Activated CD8-positive, alpha-beta memory T cell treated with anti-CD3 and anti-CD28 coated beads for 36 hours (primary cell): Measurements from ENCODE around the gene RGS19. TPM values are rescaled to one million over a fixed set of nuclear protein-coding genes. Genes with fewer than 3 reads are reported as not detected.

ENCODE experiments used
- CTCF ChIA-PET: fragments of 350-600 bp; sonication (Branson Sonifier 250); formaldehyde crosslinking; loops from one replicate; lab custom pipeline; 2021; ENCODE audit warnings: antibody characterized with exemption; lab: Charles Lee
- POLR2A ChIA-PET: fragments of 350-600 bp; sonication (Branson Sonifier 250); formaldehyde crosslinking; loops from one replicate; lab custom pipeline; 2021; ENCODE audit warnings: antibody characterized with exemption; lab: Charles Lee
- total RNA-seq, 2 experiments: library from RNA; stranded (reverse); gene quantifications; one replicate each; pipeline ENCODE4 v1.2.3, GENCODE V29; 2021

Gene RGS19
- total RNA-seq, 2 experiments from 2014 or later = 37.8 to 42.2 TPM

GRCh38 chr20:64071341-64072332, 7.7 kb downstream of the RGS19 start:
- POLR2A ChIA-PET = no interaction called here
- CTCF ChIA-PET = interaction anchor here (1.7 kb wide), 1 partner anchor 98 kb away, joined by 3 read pairs; no protein-coding TSS in a partner anchor

GRCh38 chr20:64070244-64070993, 8.9 kb downstream of the RGS19 start:
- CTCF ChIA-PET = interaction anchor here (1.0 to 3.1 kb wide), 4 partner anchors 8 to 94 kb away, joined by 3 to 12 read pairs (median 6); partner anchors contain the start of gene RGS19
- POLR2A ChIA-PET = no interaction called here

- CTCF ChIA-PET = interaction anchor here (0.7 to 3.1 kb wide), 5 partner anchors 9 to 93 kb away, joined by 3 to 12 read pairs (median 5); partner anchors contain the start of gene RGS19
- POLR2A ChIA-PET = interaction anchor here (1.3 kb wide), 1 partner anchor 10 kb away, joined by 3 read pairs; the partner anchor contains the start of genes OPRL1 and RGS19
Observed at GRCh38 chr20:64069614-64070243, 9.6 kb downstream of the RGS19 start.

- CTCF ChIA-PET = interaction anchor here (0.7 to 3.1 kb wide), 5 partner anchors 10 to 92 kb away, joined by 3 to 12 read pairs (median 5); partner anchors contain the start of gene RGS19
- POLR2A ChIA-PET = interaction anchor here (1.3 kb wide), 1 partner anchor 10 kb away, joined by 3 read pairs; the partner anchor contains the start of genes OPRL1 and RGS19
Observed at GRCh38 chr20:64069209-64069613, 10.1 kb downstream of the RGS19 start.

- POLR2A ChIA-PET = interaction anchor here (1.3 kb wide), 1 partner anchor 11 kb away, joined by 3 read pairs; the partner anchor contains the start of genes OPRL1 and RGS19
- CTCF ChIA-PET = interaction anchor here (1.4 to 3.1 kb wide), 3 partner anchors 10 to 31 kb away, joined by 5 to 12 read pairs (median 6); partner anchors contain the start of gene RGS19
Observed at GRCh38 chr20:64068386-64069208, 10.7 kb downstream of the RGS19 start.

- ChIA-PET CTCF (interaction anchor here (3.1 kb wide), 1 partner anchor 15 kb away, joined by 12 read pairs; no protein-coding TSS in a partner anchor), POLR2A (no interaction called here)
Observed at GRCh38 chr20:64067733-64068307, 11.5 kb downstream of the RGS19 start.

- ChIA-PET POLR2A (interaction anchor here (1.9 kb wide), 1 partner anchor 10 kb away, joined by 5 read pairs; no protein-coding TSS in a partner anchor), CTCF (interaction anchor here (0.7 to 1.1 kb wide), 3 partner anchors 11 to 53 kb away, joined by 3 to 5 read pairs (median 3); no protein-coding TSS in a partner anchor)
Observed at GRCh38 chr20:64067005-64067632, 12.2 kb downstream of the RGS19 start.

- POLR2A ChIA-PET = interaction anchor here (0.5 to 1.9 kb wide), 2 partner anchors 11 to 460 kb away, joined by 3 to 5 read pairs; no protein-coding TSS in a partner anchor
- CTCF ChIA-PET = interaction anchor here (1.0 to 1.7 kb wide), 2 partner anchors 10 to 86 kb away, joined by 3 to 5 read pairs; no protein-coding TSS in a partner anchor
Observed at GRCh38 chr20:64065974-64066343, 13.4 kb downstream of the RGS19 start.

- CTCF ChIA-PET = interaction anchor here (1.0 to 1.8 kb wide), 3 partner anchors 10 to 85 kb away, joined by 3 to 9 read pairs (median 5); no protein-coding TSS in a partner anchor
- POLR2A ChIA-PET = interaction anchor here (0.5 to 1.9 kb wide), 3 partner anchors 12 to 460 kb away, joined by 3 to 5 read pairs (median 3); no protein-coding TSS in a partner anchor
Observed at GRCh38 chr20:64065062-64065973, 14.0 kb downstream of the RGS19 start.

GRCh38 chr20:64064145-64064698, 15.1 kb downstream of the RGS19 start:
- POLR2A ChIA-PET = no interaction called here
- CTCF ChIA-PET = interaction anchor here (1.1 to 1.8 kb wide), 2 partner anchors 26 to 83 kb away, joined by 3 to 9 read pairs; partner anchors contain the start of gene PRPF6

GRCh38 chr20:64063389-64064144, 15.8 kb downstream of the RGS19 start:
- ChIA-PET CTCF (interaction anchor here (0.7 to 6.7 kb wide), 4 partner anchors 24 to 83 kb away, joined by 3 to 67 read pairs (median 6); partner anchors contain the start of gene PRPF6), POLR2A (interaction anchor here (0.6 to 1.5 kb wide), 3 partner anchors 16 to 543 kb away, joined by 4 read pairs; partner anchors contain the start of genes OPRL1, PPDPF, RGS19 and UCKL1)

- POLR2A ChIA-PET = interaction anchor here (0.6 to 1.5 kb wide), 3 partner anchors 17 to 542 kb away, joined by 4 read pairs; partner anchors contain the start of genes OPRL1, PPDPF, RGS19 and UCKL1
- CTCF ChIA-PET = interaction anchor here (0.7 to 6.7 kb wide), 4 partner anchors 11 to 82 kb away, joined by 3 to 67 read pairs (median 5); partner anchors contain the start of gene PRPF6
Observed at GRCh38 chr20:64062596-64063388, 16.5 kb downstream of the RGS19 start, which contains the start of gene TCEA2. TSS of gene TCEA2 (plus strand) at chr20:64063198. CDS start at chr20:64063313, 115 bp downstream.

- POLR2A ChIA-PET = interaction anchor here (1.1 to 1.5 kb wide), 2 partner anchors 106 to 541 kb away, joined by 4 read pairs; partner anchors contain the start of genes PPDPF and UCKL1
- CTCF ChIA-PET = interaction anchor here (1.6 to 6.7 kb wide), 3 partner anchors 10 to 37 kb away, joined by 3 to 67 read pairs (median 7); no protein-coding TSS in a partner anchor
Observed at GRCh38 chr20:64062276-64062595, 17.1 kb downstream of the RGS19 start.
